Measurements from ENCODE around the gene RBP7. TPM values are rescaled to one million over a fixed set of nuclear protein-coding genes. Genes with fewer than 3 reads are reported as not detected.

The RBP7 gene
- total RNA-seq, 1 donor from 2014 or later, result 23.1 TPM

DNA sequence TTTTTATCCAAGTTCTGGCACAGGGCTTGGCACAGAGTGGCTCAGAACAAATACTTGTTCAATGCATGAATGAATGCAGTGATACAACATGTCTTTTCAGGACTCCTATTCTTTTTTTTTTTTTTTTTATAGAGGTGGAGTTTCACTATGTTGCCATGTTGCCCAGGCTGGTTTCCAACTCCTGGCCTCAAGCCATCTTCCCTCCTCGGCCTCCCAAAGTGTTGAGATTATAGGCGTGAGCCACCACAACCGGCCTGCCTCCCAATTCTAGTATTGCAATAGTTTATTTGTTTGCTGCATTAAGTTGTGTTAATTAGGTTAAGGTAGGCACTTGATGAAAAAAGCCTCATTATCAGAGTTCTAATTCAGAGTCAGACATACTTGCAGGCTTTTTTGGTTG lies 53.6 kb downstream of the RBP7 start:
- no peak for DNase-seq

DNA sequence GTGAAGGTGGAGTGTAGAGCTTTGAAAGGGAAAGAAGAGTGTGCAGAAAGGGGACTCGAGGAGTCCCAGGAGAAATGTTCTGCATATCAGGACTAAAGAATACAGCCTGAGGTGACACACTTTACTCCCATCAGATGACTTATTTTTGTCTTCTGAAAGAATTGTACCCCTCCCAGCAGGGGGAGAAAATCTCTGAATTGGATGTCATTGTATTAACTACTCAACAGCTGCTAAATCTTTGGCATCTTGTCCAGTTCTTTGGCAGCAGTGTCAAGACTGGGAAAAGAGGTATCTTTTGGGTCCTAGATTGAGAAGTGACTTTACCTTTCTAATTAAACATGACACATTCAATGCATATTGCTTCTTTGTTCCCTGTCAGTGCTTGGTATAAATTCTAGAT lies 54.6 kb downstream of the RBP7 start:
- TF ChIP-seq, protein P1, sequence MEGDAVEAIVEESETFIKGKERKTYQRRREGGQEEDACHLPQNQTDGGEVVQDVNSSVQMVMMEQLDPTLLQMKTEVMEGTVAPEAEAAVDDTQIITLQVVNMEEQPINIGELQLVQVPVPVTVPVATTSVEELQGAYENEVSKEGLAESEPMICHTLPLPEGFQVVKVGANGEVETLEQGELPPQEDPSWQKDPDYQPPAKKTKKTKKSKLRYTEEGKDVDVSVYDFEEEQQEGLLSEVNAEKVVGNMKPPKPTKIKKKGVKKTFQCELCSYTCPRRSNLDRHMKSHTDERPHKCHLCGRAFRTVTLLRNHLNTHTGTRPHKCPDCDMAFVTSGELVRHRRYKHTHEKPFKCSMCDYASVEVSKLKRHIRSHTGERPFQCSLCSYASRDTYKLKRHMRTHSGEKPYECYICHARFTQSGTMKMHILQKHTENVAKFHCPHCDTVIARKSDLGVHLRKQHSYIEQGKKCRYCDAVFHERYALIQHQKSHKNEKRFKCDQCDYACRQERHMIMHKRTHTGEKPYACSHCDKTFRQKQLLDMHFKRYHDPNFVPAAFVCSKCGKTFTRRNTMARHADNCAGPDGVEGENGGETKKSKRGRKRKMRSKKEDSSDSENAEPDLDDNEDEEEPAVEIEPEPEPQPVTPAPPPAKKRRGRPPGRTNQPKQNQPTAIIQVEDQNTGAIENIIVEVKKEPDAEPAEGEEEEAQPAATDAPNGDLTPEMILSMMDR (IDR thresholded peaks at IDR 0.05; ENCODE audit: borderline replicate concordance), result no peak
- no peaks in the 10 kb centered on the region for H3K27me3 ChIP-seq (ENCODE audit: low read depth)
- intact Hi-C loops (cut with micrococcal nuclease), result no loop called here
- no peaks in the 10 kb centered on the region for H3K9me3 ChIP-seq (replicated peaks)
- no peak for DNase-seq
- H3K27ac ChIP-seq (replicated peaks), result peak overlapping the region; percentile 69
- H3K36me3 ChIP-seq, result no peaks in the 10 kb centered on the region
- peaks cover 72% of the 10 kb centered on the region for H3K4me1 ChIP-seq
- H3K4me3 ChIP-seq, result no peak overlapping the region

More for the DNA sequence above, 53.6 kb downstream of the RBP7 start:
- peaks cover 76% of the 10 kb centered on the region for H3K4me1 ChIP-seq
- no peaks in the 10 kb centered on the region for H3K27me3 ChIP-seq (ENCODE audit: low read depth)
- intact Hi-C loops (cut with micrococcal nuclease), result no loop called here
- TF ChIP-seq, protein P1 (IDR thresholded peaks at IDR 0.05; ENCODE audit: borderline replicate concordance), result no peak
- H3K27ac ChIP-seq (replicated peaks), result no peak overlapping the region
- no peaks in the 10 kb centered on the region for H3K36me3 ChIP-seq
- H3K9me3 ChIP-seq (replicated peaks), result no peaks in the 10 kb centered on the region
- H3K4me3 ChIP-seq, result no peak overlapping the region

DNA sequence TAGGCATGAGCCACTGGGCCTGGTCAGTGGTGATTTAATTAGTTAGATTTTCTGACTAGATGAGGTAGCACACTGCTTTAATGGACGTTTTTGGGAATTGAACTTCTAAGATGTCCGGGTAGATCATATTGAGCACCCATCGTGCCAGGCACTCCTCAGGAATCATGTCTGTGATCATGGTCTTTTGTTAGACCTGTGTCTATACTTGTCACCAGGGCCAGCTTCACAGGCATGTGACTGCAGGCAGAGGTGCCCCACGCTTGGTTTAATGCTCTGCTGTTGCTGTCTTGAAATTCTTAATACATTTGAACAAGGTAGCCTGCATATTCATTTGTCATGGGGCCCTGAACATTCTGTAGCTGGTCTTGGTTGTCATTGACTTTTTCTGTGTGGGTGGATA lies 55.3 kb downstream of the RBP7 start:
- Histone ChIP-seq H3K4me1 (peaks cover 68% of the 10 kb centered on the region), H3K36me3 (no peaks in the 10 kb centered on the region), H3K27ac (replicated peaks) (peak overlapping the region; percentile 69), H3K4me3 (no peak overlapping the region), H3K27me3 (ENCODE audit: low read depth) (no peaks in the 10 kb centered on the region), H3K9me3 (replicated peaks) (no peaks in the 10 kb centered on the region)
- DNase-seq, result no peak
- intact Hi-C loops (cut with micrococcal nuclease), result no loop called here
- TF ChIP-seq, protein P1 (IDR thresholded peaks at IDR 0.05; ENCODE audit: borderline replicate concordance), result no peak

DNA sequence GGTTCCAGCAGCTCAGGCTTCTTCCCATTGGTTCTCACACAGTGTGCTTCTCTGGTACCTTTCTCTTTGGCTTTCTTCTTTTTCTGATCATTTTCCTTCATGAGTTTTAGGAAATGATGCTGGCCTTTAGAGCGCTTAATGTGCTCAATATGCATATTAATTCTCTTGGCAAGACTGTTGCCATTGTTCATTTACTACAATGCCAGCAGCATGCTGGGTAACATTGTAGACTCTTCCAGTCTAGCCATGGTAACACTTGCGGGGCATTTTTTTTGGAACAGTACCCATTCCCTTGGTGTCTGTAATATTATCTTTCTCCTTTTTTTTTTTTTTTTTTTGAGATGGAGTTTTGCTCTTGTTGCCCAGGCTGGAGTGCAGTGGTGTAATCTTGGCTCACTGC lies 57.4 kb downstream of the RBP7 start:
- Histone ChIP-seq H3K9me3 (replicated peaks) (no peaks in the 10 kb centered on the region), H3K27me3 (ENCODE audit: low read depth) (no peaks in the 10 kb centered on the region), H3K36me3 (no peaks in the 10 kb centered on the region), H3K4me1 (peaks cover 70% of the 10 kb centered on the region), H3K27ac (replicated peaks) (no peak overlapping the region), H3K4me3 (no peak overlapping the region)
- intact Hi-C loops (cut with micrococcal nuclease), result no loop called here
- TF ChIP-seq, protein P1 (IDR thresholded peaks at IDR 0.05; ENCODE audit: borderline replicate concordance), result no peak
- no peak for DNase-seq

DNA sequence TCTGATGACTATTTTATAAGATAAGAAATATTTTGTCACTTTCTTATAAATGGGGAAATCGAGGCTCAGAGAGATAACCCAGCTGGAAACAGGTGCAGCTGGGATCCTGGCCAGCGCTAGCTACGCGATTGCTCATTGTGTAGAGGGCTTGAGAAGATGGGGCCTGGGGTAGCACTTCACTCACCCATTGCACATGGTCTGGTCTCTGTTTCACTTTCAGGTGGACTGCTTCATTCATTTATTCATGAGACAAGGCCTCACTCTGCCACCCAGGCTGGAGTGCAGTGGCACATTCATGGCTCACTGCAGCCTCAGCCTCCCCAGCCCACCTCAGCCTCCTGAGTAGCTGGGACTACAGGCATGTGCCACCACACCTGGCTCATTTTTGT lies 59.6 kb downstream of the RBP7 start:
- no peak overlapping the region for H3K4me3 ChIP-seq
- TF ChIP-seq, protein P1 (IDR thresholded peaks at IDR 0.05; ENCODE audit: borderline replicate concordance), result no peak
- no peak for DNase-seq
- no peaks in the 10 kb centered on the region for H3K36me3 ChIP-seq
- no peak overlapping the region for H3K27ac ChIP-seq (replicated peaks)
- intact Hi-C loops (cut with micrococcal nuclease), result no loop called here
- H3K27me3 ChIP-seq (ENCODE audit: low read depth), result no peaks in the 10 kb centered on the region
- peaks cover 71% of the 10 kb centered on the region for H3K4me1 ChIP-seq
- no peaks in the 10 kb centered on the region for H3K9me3 ChIP-seq (replicated peaks)

DNA sequence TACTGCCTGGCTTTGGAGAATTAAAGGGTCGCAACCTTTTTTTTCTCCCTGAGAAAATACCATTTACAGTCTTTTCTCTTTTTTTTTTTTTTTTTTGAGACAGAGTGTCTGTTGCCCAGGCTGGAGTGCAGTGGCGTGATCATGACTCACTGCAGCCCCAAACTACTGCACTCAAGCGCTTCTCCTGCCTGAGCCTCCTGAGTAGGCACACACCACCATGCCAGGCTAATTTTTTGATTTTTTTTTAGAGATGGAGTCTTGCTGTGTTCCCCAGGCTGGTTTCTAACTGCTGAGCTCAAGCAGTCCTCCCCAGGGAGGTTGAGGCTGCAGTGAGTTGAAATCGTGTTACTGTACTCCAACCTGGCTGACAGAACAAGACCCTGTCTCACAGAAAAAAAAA lies 60.3 kb downstream of the RBP7 start:
- no peak for DNase-seq
- TF ChIP-seq, protein P1 (IDR thresholded peaks at IDR 0.05; ENCODE audit: borderline replicate concordance), result no peak
- Histone ChIP-seq H3K36me3 (no peaks in the 10 kb centered on the region), H3K27me3 (ENCODE audit: low read depth) (no peaks in the 10 kb centered on the region), H3K4me1 (peaks cover 64% of the 10 kb centered on the region), H3K27ac (replicated peaks) (peak overlapping the region; percentile 45), H3K9me3 (replicated peaks) (no peaks in the 10 kb centered on the region), H3K4me3 (no peak overlapping the region)
- intact Hi-C loops (cut with micrococcal nuclease), result no loop called here

Measured in left ventricle myocardium inferior (tissue), 1 donor.